ENCODE data around the gene KASH5.

Gene KASH5

GRCh38 chr19:49403404-49404187 is 15.5 kb downstream of the KASH5 start:
- Histone ChIP-seq H3K27me3 (ENCODE audit: insufficient read depth, low read length) (no peaks in the 10 kb centered on the region), H3K4me3 (ENCODE audit: low read length) (peak overlapping the region; percentile 53), H3K4me1 (ENCODE audit: insufficient read depth, low read length) (peaks cover 12% of the 10 kb centered on the region), H3K36me3 (ENCODE audit: insufficient read depth, low read depth, low read length) (no peaks in the 10 kb centered on the region), H3K27ac (ENCODE audit: low read length) (peak overlapping the region; percentile 75), H3K9me3 (ENCODE audit: insufficient read depth, low read depth, low read length) (no peaks in the 10 kb centered on the region), H3K9ac (ENCODE audit: low read depth, low read length) (peak overlapping the region; percentile 81; the same call in 1 of the 2 replicates)

DNA sequence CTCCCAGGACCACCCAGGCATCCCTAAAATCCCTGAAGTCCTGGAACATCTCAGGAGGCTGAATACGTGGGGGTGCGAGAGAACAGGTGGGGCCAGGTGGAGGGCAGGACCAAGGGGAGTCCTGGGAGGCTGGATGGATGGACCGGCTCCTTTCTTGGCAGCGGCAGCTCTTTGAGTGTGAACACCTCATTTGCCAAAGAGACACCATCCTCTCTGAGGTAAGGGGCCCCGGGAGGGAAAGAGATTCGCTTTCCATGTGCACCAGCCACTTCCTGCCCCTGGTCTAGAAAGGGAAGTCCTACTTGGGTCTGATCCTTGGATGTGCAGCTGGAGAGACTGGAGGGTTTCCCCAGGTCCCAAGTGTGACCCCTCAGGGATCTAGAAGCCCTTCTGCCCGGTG is 19.0 kb downstream of the KASH5 start:
- peaks cover 8% of the 10 kb centered on the region for H3K4me1 ChIP-seq (ENCODE audit: insufficient read depth, low read length)
- no peak overlapping the region for H3K9ac ChIP-seq (ENCODE audit: low read depth, low read length)
- no peaks in the 10 kb centered on the region for H3K27me3 ChIP-seq (ENCODE audit: insufficient read depth, low read length)
- no peak overlapping the region for H3K4me3 ChIP-seq (ENCODE audit: low read length)
- no peaks in the 10 kb centered on the region for H3K9me3 ChIP-seq (ENCODE audit: insufficient read depth, low read depth, low read length)
- H3K27ac ChIP-seq (ENCODE audit: low read length): no peak overlapping the region
- no peaks in the 10 kb centered on the region for H3K36me3 ChIP-seq (ENCODE audit: insufficient read depth, low read depth, low read length)

DNA sequence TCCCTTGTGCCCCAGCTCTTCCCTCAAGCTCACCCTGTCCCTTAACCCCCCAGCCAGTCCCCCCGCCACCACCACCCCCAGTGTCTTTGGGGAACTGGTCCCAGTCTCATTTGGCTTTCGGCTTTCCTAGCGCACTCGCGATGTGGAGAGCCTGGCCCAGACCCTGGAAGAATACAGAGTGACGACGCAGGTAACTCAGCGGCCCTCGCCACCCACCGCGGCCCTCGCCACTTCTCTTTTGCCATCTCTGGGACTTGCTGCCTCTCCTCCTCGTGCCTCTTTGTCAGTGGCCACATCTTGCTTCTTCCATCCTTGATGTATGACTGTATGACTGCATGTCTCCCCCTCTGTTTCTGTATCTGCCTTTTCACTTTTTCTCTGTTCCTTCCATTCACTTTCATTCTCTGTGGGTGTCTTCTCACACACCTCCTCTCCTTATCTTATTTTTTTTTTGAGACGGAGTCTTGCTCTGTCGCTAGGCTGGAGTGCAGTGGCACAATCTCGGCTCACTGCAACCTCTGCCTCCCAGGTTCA is 19.5 kb downstream of the KASH5 start:
- Histone ChIP-seq H3K9me3 (ENCODE audit: insufficient read depth, low read depth, low read length) (no peaks in the 10 kb centered on the region), H3K4me3 (ENCODE audit: low read length) (no peak overlapping the region), H3K27ac (ENCODE audit: low read length) (no peak overlapping the region), H3K36me3 (ENCODE audit: insufficient read depth, low read depth, low read length) (no peaks in the 10 kb centered on the region), H3K27me3 (ENCODE audit: insufficient read depth, low read length) (no peaks in the 10 kb centered on the region), H3K9ac (ENCODE audit: low read depth, low read length) (no peak overlapping the region), H3K4me1 (ENCODE audit: insufficient read depth, low read length) (peaks cover 8% of the 10 kb centered on the region)

DNA sequence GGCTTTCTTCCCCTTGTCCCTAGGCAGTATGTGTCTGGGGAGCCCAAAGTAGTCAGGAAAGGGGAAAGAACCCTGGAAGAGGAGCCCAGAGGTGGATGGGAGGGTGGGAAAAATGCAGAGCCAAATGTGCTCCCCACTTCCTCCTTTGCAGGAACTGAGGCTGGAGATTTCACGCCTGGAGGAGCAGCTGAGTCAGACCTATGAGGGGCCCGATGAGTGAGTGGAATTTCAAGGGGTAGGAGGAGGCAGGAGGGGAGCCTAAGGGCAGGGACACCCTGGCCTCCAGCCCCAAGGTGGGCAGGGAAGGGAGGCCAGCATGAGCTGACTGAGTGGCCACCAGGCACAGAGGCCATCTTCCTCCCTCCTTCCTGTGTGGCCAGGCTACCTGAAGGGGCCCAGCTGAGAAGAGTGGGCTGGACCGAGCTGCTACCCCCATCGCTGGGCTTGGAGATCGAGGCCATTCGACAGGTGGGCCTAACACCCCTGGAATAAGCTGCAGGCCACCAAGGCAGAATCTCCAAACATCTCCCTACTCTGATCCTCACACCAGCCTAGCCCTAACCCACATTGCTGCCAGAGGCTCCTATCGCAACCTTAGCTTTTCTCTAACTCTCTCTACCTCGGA is 20.9 kb downstream of the KASH5 start:
- Histone ChIP-seq H3K27ac (ENCODE audit: low read length) (no peak overlapping the region), H3K4me3 (ENCODE audit: low read length) (no peak overlapping the region), H3K9me3 (ENCODE audit: insufficient read depth, low read depth, low read length) (no peaks in the 10 kb centered on the region), H3K9ac (ENCODE audit: low read depth, low read length) (no peak overlapping the region), H3K36me3 (ENCODE audit: insufficient read depth, low read depth, low read length) (no peaks in the 10 kb centered on the region), H3K4me1 (ENCODE audit: insufficient read depth, low read length) (peaks cover 4% of the 10 kb centered on the region; the same call in 1 of the 2 replicates), H3K27me3 (ENCODE audit: insufficient read depth, low read length) (no peaks in the 10 kb centered on the region)

DNA sequence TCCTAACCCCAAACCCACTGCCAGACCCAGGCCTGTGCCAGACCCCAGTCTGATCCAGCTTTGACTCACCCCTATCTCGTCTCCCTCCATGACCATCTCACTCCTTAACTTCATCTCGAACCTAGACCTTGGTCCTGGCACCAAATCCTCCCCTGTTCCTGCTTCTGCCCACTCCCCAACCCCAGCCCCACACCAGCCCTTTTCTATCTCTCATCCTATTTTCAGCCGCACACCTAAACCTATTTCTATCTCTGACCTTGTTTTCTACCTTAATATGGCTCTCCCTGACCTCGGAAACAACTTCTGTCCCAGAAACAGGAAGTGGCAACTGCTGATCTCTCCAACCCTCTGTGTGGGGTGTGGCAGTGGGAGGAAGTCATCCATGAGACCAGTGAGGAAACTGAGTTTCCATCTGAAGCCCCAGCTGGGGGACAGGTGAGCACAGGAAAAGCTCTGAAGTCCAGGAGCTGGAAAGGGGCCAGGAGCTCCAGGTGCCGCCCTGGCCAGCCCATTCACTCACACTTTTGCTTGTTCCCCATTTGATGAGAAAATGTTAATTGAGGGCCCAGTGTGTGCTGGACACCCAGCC is 21.5 kb downstream of the KASH5 start:
- H3K9ac ChIP-seq (ENCODE audit: low read depth, low read length): no peak overlapping the region

DNA sequence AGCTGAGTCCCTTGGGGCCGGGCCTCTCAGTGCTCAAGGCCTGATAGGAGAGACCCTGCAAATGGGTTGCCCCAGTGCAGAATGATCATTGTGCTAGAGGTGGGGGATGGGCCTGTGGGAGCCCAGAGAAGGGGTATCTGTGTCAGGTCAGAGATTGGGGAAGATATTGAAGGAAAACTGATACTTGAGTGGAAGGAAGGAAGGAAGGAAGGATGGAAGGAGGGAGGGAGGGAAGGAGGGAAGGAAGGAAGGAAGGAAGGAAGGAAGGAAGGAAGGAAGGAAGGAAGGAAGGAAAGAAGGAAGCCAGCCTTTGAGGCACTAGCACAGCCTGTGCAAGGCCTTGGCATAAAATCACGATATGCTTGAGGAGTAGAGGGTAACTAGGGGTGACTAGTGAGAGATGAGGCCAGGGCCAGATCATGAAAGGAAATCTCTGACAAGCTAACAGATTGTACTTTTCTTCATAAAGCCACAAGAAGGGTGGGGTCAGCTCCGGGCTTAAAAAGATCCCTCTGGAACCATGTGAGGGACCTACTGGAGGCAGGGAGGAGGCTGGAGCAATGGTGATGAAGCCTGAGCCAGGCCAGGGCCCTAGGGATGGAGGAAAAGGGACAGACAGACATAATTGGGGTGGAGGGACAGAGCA is 23.8 kb downstream of the KASH5 start:
- no peak overlapping the region for H3K9ac ChIP-seq (ENCODE audit: low read depth, low read length)
- no peak overlapping the region for H3K27ac ChIP-seq (ENCODE audit: low read length)
- no peaks in the 10 kb centered on the region for H3K36me3 ChIP-seq (ENCODE audit: insufficient read depth, low read depth, low read length)
- H3K4me3 ChIP-seq (ENCODE audit: low read length): no peak overlapping the region
- H3K27me3 ChIP-seq (ENCODE audit: insufficient read depth, low read length): no peaks in the 10 kb centered on the region
- no peaks in the 10 kb centered on the region for H3K9me3 ChIP-seq (ENCODE audit: insufficient read depth, low read depth, low read length)
- no peaks in the 10 kb centered on the region for H3K4me1 ChIP-seq (ENCODE audit: insufficient read depth, low read length)

More for the DNA sequence above, 21.5 kb downstream of the KASH5 start:
- Histone ChIP-seq H3K4me3 (ENCODE audit: low read length) (no peak overlapping the region), H3K27me3 (ENCODE audit: insufficient read depth, low read length) (no peaks in the 10 kb centered on the region), H3K36me3 (ENCODE audit: insufficient read depth, low read depth, low read length) (no peaks in the 10 kb centered on the region), H3K27ac (ENCODE audit: low read length) (no peak overlapping the region), H3K9me3 (ENCODE audit: insufficient read depth, low read depth, low read length) (no peaks in the 10 kb centered on the region), H3K4me1 (ENCODE audit: insufficient read depth, low read length) (no peaks in the 10 kb centered on the region; the same call in 1 of the 2 replicates)

DNA sequence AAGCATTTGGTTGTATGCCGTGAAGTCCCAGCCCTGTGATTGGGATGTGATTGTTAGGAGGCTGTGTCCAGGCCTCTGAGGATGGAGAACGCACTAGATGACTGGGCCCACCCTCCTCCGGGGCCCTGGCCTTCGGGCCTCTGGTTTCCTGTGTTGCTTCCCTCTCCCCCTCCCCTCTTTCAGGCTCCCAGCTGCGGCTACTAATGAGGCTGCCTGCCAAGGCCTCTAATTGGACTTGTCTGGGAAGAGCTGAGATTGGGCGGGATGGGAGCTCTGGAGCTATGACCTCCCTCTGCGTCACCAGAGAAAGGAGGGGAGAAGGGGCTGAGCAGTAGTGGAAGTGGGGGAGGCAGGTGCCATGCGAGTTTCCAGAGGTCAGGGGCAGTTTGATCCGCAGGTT is 25.3 kb downstream of the KASH5 start:
- Histone ChIP-seq H3K9ac (ENCODE audit: low read depth, low read length) (no peak overlapping the region), H3K4me1 (ENCODE audit: insufficient read depth, low read length) (no peaks in the 10 kb centered on the region), H3K4me3 (ENCODE audit: low read length) (no peak overlapping the region), H3K27me3 (ENCODE audit: insufficient read depth, low read length) (peaks cover 6% of the 10 kb centered on the region; the same call in 1 of the 2 replicates), H3K27ac (ENCODE audit: low read length) (no peak overlapping the region), H3K9me3 (ENCODE audit: insufficient read depth, low read depth, low read length) (no peaks in the 10 kb centered on the region), H3K36me3 (ENCODE audit: insufficient read depth, low read depth, low read length) (no peaks in the 10 kb centered on the region)

DNA sequence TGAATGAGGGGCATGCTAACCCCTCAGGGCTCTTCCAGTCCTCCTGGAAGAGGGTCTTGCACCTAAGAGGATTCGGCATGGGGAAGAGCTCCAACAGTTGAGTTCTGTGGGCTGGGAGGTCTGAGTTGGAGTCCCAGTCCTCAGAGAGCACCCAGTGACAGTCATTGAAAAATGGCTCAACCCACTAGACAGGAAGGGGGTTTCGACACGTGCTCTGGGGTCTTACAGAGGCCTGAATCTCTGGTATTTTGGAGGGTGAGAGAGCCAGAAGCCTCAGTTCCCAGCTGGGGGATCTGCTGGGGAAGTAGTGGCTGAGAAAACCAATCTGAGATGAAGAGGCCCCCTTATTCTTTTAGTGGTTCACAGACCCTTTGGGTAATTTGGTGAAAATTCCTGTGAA is 26.2 kb downstream of the KASH5 start:
- Histone ChIP-seq H3K4me3 (ENCODE audit: low read length) (no peak overlapping the region), H3K9me3 (ENCODE audit: insufficient read depth, low read depth, low read length) (no peaks in the 10 kb centered on the region), H3K27me3 (ENCODE audit: insufficient read depth, low read length) (peaks cover 15% of the 10 kb centered on the region; the same call in 1 of the 2 replicates), H3K9ac (ENCODE audit: low read depth, low read length) (no peak overlapping the region), H3K27ac (ENCODE audit: low read length) (no peak overlapping the region), H3K36me3 (ENCODE audit: insufficient read depth, low read depth, low read length) (no peaks in the 10 kb centered on the region), H3K4me1 (ENCODE audit: insufficient read depth, low read length) (no peaks in the 10 kb centered on the region)

- H3K27ac ChIP-seq (ENCODE audit: low read length): no peak overlapping the region
- no peaks in the 10 kb centered on the region for H3K9me3 ChIP-seq (ENCODE audit: insufficient read depth, low read depth, low read length)
- H3K27me3 ChIP-seq (ENCODE audit: insufficient read depth, low read length): peaks cover 21% of the 10 kb centered on the region
- H3K4me3 ChIP-seq (ENCODE audit: low read length): no peak overlapping the region
- no peaks in the 10 kb centered on the region for H3K36me3 ChIP-seq (ENCODE audit: insufficient read depth, low read depth, low read length)
- H3K9ac ChIP-seq (ENCODE audit: low read depth, low read length): no peak overlapping the region
- no peaks in the 10 kb centered on the region for H3K4me1 ChIP-seq (ENCODE audit: insufficient read depth, low read length)
Observed at GRCh38 chr19:49415102-49415809, 27.2 kb downstream of the KASH5 start.

DNA sequence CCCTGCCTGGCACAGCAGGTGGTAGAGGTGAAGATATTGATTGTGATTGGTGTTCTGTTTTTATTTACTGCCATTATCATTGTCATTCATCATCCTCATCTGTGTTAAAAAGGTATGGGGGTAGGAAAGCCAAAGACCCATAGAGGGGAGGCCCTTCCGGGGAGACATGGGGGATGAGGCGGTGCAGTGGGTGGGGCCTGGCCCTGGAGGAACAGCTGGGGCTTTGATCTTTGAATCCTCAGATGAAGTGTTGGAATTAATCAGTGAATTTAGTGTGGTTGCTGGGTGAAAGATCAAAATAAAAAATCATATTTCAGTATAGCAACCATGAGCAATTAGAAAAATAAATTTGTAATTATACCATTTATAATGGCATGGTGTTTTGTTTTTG is 27.8 kb downstream of the KASH5 start:
- Histone ChIP-seq H3K36me3 (ENCODE audit: insufficient read depth, low read depth, low read length) (no peaks in the 10 kb centered on the region), H3K27ac (ENCODE audit: low read length) (no peak overlapping the region), H3K27me3 (ENCODE audit: insufficient read depth, low read length) (peaks cover 27% of the 10 kb centered on the region), H3K4me3 (ENCODE audit: low read length) (no peak overlapping the region), H3K9me3 (ENCODE audit: insufficient read depth, low read depth, low read length) (no peaks in the 10 kb centered on the region), H3K9ac (ENCODE audit: low read depth, low read length) (no peak overlapping the region), H3K4me1 (ENCODE audit: insufficient read depth, low read length) (no peaks in the 10 kb centered on the region; the same call in 1 of the 2 replicates)

DNA sequence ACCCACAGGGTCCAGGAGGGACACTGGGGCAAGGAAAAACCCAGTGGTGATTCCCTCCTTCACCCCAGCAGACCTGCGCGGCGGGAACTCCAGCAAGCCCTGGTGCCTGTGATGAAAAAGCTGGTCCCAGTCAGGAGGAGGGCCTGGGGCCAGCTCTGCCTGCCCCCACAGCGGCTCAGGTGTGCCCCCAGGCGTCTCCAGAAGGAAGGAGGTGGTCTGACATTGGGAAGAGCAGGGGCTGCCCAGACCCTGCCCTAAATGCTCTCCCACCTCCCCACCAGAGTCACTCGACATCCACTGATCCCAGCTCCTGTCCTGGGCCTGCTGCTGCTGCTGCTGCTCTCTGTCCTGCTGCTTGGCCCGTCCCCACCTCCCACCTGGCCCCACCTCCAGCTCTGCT is 29.0 kb downstream of the KASH5 start:
- Histone ChIP-seq H3K9ac (ENCODE audit: low read depth, low read length) (no peak overlapping the region), H3K27ac (ENCODE audit: low read length) (no peak overlapping the region), H3K4me1 (ENCODE audit: insufficient read depth, low read length) (no peaks in the 10 kb centered on the region; the same call in 1 of the 2 replicates), H3K27me3 (ENCODE audit: insufficient read depth, low read length) (peaks cover 40% of the 10 kb centered on the region), H3K9me3 (ENCODE audit: insufficient read depth, low read depth, low read length) (no peaks in the 10 kb centered on the region), H3K4me3 (ENCODE audit: low read length) (no peak overlapping the region), H3K36me3 (ENCODE audit: insufficient read depth, low read depth, low read length) (no peaks in the 10 kb centered on the region)

Measured in iPS-20b (cell line).